T1000 (cell line): ENCODE results near the gene JARID2.

Experiments
- DNase-seq: peaks from one replicate; lab custom pipeline; 2025; ENCODE audit warnings: mixed read lengths; lab: John Stamatoyannopoulos, UW

The JARID2 gene

GRCh38 chr6:15547400-15547799, 301.5 kb downstream of the JARID2 start:
- DNase-seq, result no peak

DNA sequence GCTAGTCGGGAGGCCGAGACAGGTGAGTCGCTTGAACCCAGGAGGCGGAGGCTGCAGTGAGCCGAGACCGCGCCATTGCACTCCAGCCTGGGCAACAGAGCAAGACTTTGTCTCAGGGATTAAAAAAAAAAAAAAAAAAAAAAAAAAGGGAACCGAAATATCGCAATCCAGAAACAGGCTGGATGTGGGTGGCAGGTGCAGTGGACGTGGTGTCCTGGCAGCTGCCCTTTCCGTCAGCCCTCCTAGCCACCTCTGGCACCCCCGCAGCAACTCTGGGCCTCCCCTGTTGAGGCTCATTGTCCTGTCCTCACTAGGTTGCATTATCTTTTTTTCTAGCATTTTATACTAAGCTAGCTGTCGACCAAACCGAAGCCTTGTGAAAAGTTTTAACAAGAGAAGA, 303.5 kb downstream of the JARID2 start:
- no peak for DNase-seq

DNA sequence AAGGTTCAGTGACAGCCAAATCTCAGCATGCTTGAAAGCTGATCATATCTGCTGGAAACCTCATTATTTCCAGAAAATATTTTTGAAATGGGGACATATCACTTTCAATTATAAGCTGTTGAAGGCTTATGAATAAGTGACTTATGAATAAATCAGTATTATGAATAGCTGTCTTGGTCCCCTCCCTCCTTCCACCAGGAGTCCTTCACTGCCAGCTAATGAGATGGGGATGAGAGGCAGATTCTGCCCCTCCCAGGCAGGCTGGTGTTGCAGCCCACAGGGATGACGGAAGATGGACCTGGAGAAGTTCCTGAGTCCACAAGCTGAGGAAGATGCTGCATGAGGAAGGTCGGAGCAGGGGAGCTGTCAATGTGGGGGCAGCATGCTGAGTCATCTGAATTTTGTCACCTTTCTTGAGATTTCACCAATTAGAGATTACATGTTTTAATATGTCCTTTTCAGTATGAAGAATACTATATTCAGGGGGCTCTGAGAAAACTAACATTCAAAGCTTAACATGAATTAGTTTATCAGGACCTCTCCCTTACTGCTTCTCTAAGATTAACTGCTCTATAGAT, 304.8 kb downstream of the JARID2 start:
- DNase-seq, result no peak

GRCh38 chr6:15551262-15551661, 305.4 kb downstream of the JARID2 start:
- DNase-seq, result no peak

- DNase-seq, result no peak
Measured at GRCh38 chr6:15551798-15552197, 305.9 kb downstream of the JARID2 start.

- DNase-seq, result no peak
Measured at GRCh38 chr6:15553031-15553430, 307.2 kb downstream of the JARID2 start.

- DNase-seq, result no peak
Measured at GRCh38 chr6:15553736-15554294, 307.9 kb downstream of the JARID2 start.

DNA sequence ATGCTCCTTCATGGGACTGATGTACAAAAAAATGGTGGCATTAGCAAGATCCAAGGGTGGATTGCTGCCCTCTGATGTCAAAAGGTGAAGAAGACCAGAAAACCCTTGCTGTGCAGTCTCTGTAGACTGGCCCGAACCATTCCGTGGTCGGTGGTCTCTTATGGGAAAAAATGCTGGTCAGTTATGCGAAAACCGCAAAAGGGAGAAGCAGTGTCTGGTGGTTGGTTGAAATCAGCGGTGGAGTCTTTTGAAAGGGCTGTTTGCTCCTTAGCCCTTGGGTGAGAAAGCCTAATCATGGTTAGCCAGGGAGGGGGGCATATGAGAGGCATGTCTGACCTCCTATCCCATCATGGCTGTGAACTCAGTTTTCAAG, 308.8 kb downstream of the JARID2 start:
- DNase-seq, result no peak

DNA sequence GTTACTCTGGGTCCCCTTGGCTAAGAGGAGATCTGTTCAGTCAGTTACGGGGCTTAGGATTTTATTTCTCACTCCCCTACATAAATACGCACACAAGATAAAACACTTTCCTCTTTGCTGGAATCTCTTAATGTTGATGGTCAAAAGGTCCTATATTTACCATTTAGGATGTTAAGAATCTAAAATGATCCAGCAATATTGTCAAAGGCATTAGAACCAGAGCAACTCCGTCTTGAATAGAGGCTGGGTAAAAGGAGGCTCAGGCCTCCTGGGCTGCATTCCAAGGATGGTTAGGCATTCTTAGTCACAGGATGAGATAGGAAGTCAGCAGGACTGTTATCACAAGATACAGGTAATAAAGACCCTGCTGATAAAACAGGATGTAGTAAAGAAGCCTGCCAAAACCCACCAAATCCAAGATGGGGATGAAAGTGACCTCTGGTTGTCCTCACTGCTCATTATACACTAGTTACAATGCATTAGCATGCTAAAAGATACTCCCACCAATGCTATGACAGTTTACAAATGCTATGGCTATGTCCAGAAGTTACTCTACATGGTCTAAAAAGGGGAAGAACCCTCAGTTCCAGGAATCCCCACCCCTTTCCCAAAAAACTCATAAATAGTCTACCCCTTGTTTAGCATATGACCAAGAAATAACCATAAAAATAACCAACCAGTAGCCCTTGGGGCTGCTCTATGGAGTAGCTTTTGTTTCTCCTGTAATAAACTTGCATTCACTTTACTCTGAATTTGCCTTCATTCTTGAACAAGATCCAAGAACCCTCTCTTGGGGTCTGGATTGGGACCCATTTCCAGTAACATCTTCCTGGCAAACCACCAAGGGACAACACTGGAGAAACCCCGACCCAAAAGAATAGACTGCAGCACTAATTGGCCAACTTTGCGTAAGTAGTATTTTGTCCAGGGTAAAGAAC, 309.5 kb downstream of the JARID2 start:
- DNase-seq, result no peak

GRCh38 chr6:15556711-15557110, 310.8 kb downstream of the JARID2 start:
- no peak for DNase-seq

DNA sequence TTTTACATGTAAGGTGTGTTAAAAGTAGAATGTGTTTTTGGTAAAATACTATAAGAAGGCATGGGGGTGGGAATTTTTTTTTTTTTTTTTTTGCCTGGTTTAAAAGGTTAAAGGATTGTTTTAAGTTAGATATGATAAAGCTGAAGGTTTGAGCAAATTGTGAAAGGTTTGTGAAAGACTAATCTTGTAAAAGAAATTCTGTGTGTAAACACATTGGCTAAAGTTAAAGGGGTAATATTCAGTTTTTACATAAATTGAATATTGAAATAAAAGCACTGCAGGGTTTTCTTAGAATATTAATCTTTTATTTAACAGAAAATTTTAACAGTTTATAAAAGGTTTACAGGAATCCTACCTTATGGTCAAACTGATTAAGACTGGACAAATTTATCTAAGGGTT, 311.3 kb downstream of the JARID2 start:
- DNase-seq, result no peak

DNA sequence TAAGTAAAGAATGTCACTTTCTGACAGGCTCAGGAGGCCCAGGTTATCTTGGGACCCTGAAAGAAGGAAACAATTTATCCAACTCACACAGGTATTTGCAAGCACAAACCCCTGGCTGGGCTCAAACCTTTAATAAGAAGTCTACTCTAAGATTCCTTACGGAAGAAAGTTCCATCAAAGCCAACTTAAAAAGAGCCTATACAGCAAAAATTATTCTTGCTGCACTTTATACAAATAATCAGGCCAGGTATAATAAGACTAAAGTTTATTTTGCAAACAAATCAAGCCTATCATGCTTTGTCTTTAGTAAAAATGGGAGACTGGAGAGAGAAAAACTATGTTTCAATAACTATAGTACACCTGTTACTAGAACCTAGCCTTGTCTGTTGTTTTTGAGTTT, 314.8 kb downstream of the JARID2 start:
- no peak for DNase-seq

- no peak for DNase-seq
Measured at GRCh38 chr6:15561447-15562199, 315.8 kb downstream of the JARID2 start.

- no peak for DNase-seq
Measured at GRCh38 chr6:15562977-15563376, 317.1 kb downstream of the JARID2 start.

DNA sequence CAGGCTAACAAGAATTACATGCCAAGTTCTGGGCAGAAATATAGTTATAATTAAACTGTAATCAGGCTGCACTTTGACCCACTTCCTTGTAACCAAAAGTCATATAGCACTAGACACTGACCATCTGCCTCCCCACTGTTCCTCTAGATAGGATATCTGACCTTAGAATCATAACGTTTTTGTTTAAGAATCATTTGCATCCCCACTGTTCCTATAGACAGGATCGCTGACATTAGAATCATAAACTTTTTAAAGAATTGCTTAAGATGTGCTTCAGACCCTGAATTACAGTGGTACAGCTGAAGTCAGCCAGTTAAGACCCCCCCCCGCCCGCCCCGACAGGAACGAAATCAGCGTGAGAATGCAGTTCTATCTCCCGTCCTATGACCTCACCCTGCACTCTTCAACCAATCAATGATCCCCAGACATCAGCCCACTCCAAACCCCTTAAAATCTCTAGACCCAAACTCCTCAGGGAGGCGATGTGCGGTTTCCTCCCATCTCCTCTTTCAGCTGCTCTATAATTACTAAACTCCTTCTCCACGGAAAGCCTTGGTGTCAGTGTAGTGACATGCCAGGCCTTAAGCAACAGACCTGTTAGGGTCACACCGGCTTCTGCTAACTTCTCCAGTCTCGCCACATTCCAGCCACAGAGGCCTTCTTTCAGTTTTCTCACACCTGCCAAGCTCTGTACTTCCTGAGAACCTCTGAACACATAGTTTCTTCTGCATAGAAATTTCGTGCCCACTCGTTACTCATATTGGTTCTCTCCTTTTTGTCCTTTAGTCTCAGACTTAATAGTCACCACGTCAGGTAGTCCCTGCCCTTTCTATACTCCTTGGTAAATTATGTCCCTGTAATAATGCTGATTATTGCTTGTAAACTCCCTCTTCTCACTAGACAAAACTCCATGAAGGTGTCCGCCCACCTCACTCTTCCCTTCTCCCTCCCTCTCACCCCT, 323.4 kb downstream of the JARID2 start:
- no peak for DNase-seq

DNA sequence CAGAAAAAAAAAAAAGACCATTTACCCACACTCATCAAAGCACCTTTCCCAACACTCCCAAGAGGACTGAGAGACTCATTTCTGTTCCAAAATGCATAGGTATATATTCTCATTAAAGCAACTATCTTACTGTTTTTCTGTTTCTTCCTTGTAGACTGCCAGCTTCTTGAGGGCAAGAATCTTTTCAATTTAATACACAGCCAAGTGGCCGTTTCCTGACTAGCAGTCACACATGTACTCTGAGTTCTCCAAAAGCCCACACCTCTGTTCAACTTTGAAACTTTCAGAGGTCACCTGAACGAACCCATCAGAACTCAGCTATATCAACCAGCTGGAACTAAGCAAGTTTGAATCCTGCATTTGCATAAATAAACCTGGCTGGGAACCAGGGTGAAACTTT, 324.3 kb downstream of the JARID2 start:
- no peak for DNase-seq
